Activated CD8-positive, alpha-beta memory T cell treated with anti-CD3 and anti-CD28 coated beads for 4 hours (primary cell): ENCODE results near the gene GSTM2.
A peak's percentile ranks its signal among the peaks of the same experiment; 100 is the strongest.
"Not testable (repeated sequence)": the region's sequence is repeated elsewhere in the genome, so short reads cannot be mapped to it uniquely, and the experiment has no call there.

ENCODE experiments used
- DNase-seq, 2 donors: peaks; one replicate each; pipeline ENCODE4 v3.0.0-alpha.2; 2020; ENCODE audit warnings: low read depth in 2 of 2

GSTM2 gene

GRCh38 chr1:109644670-109645069, 23.2 kb upstream of the GSTM2 start:
- no peak for DNase-seq

GRCh38 chr1:109649491-109649914, 18.4 kb upstream of the GSTM2 start:
- no peak for DNase-seq

- no peak for DNase-seq
Observed at GRCh38 chr1:109650609-109651008, 17.2 kb upstream of the GSTM2 start.

GRCh38 chr1:109652402-109652801, 15.5 kb upstream of the GSTM2 start:
- no peak for DNase-seq

- no peak for DNase-seq
Observed at GRCh38 chr1:109653306-109653705, 14.6 kb upstream of the GSTM2 start.

- DNase-seq: no peak
Observed at GRCh38 chr1:109654519-109654918, 13.3 kb upstream of the GSTM2 start.

GRCh38 chr1:109655615-109656519, 12.0 kb upstream of the GSTM2 start, which contains the start of gene GSTM4:
GSTM4 (plus strand) TSS chr1:109656099; CDS start chr1:109656390, 291 bp downstream.
- peak; percentile 27 to 40 for DNase-seq

- no peak for DNase-seq
Observed at GRCh38 chr1:109657395-109657794, 10.5 kb upstream of the GSTM2 start.

- no peak for DNase-seq
Observed at GRCh38 chr1:109657970-109658369, 9.9 kb upstream of the GSTM2 start.

- DNase-seq: no peak
Observed at GRCh38 chr1:109658533-109659042, 9.3 kb upstream of the GSTM2 start.

GRCh38 chr1:109659145-109659544, 8.7 kb upstream of the GSTM2 start:
- no peak for DNase-seq

- no peak for DNase-seq
Observed at GRCh38 chr1:109659997-109660690, 7.7 kb upstream of the GSTM2 start.

- DNase-seq: not testable (repeated sequence)
Observed at GRCh38 chr1:109660691-109661026, 7.2 kb upstream of the GSTM2 start.

- no peak for DNase-seq
Observed at GRCh38 chr1:109661391-109661790, 6.5 kb upstream of the GSTM2 start.

- no peak for DNase-seq
Observed at GRCh38 chr1:109664671-109665070, 3.2 kb upstream of the GSTM2 start.

- DNase-seq: no peak
Observed at GRCh38 chr1:109668123-109668775, 392 bp downstream of the GSTM2 start.

- no peak for DNase-seq
Observed at GRCh38 chr1:109669246-109669948, 1.5 kb downstream of the GSTM2 start.

- not testable (repeated sequence) for DNase-seq
Observed at GRCh38 chr1:109669949-109670302, 2.1 kb downstream of the GSTM2 start.

- no peak for DNase-seq
Observed at GRCh38 chr1:109671067-109671466, 3.2 kb downstream of the GSTM2 start.

GRCh38 chr1:109673861-109674260, 6.0 kb downstream of the GSTM2 start:
- DNase-seq: not testable (repeated sequence)

GRCh38 chr1:109676683-109677381, 9.0 kb downstream of the GSTM2 start:
- DNase-seq: not testable (repeated sequence)
